Cardiac septum (tissue), 1 donor: ENCODE results near the gene SLFN13. TPM values are rescaled to one million over a fixed set of nuclear protein-coding genes. Genes with fewer than 3 reads are reported as not detected.
"Not testable (repeated sequence)": the region's sequence is repeated elsewhere in the genome, so short reads cannot be mapped to it uniquely, and the experiment has no call there.

Experiments
- DNase-seq: peaks from one replicate; pipeline ENCODE4 v3.0.0-alpha.2; 2020; ENCODE audit warnings: low spot score
- intact Hi-C: fragments of 100-400 bp; cut with DNase I; formaldehyde crosslinking; loops from one replicate; pipeline ENCODE4 v1.14.0; 2022
- total RNA-seq: library from RNA; stranded (reverse); fragmentation: NEBNext Ultra II Directional; extraction: Animal tissue kit (Norgen Biotek cat#: 25700); gene quantifications from one replicate; pipeline ENCODE4 v1.2.1, GENCODE V29; 2021
- donor health status: DM: no; HTN: no; CAD: no.

SLFN13 gene
- total RNA-seq, 1 donor from 2014 or later, result 4.8 TPM

GRCh38 chr17:35447499-35447898, 1.1 kb downstream of the SLFN13 start:
- intact Hi-C loops, result loop anchor here (5.0 kb wide), 1 partner anchor 40 kb away; no protein-coding TSS in a partner anchor
- no peak for DNase-seq

GRCh38 chr17:35438433-35438832, 10.1 kb downstream of the SLFN13 start:
- intact Hi-C loops, result no loop called here
- no peak for DNase-seq

- peak; percentile 84 for DNase-seq
- intact Hi-C loops, result loop anchor here (2.0 to 5.0 kb wide), 4 partner anchors 58 to 191 kb away; partner anchors contain the start of genes SLFN12L and SLFN5
Measured at GRCh38 chr17:35433075-35433894, 15.3 kb downstream of the SLFN13 start.

DNA sequence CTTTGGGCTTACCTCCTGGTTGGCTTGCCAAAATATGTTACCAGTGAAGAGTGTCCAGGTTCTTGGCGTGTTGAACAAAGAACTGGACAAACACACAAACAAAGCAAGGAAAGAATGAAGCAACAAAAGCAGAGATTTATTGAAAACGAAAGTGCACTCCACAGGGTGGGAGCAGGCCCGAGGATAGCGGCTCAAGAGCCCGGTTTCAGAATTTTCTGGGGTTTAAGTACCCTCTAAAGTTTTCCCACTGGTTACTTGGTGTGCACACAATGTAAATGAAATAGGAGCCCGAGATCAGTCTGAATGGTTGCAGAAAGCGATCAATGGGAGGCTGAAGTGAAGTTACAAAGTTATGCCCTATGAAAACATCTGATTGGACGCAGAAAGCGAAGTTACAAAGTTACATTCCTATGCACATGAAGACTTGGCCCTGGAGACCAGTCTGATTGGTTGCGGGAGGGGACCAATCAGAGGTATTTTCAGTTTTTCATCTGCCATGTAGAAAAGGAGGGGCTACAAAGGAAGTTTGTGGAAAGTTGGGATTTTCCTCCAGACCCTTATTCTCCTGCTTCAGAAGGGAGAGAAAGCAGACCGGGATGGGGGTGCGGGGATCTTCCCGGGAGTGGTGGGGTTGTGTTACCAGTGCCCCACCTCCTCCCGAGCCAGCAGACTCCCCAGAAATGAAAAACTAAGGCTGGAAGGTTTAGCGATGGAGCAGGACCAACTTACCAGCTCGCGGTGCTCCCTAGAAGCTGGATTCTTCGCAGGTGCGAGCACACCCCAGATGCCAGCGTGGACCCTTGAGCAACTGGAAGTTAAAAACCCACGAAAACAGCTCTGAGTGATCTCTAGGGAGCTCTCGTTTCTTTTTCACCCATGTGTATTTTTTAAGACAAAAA, 16.1 kb downstream of the SLFN13 start, which contains the start of gene SLFN12:
Gene SLFN12, minus strand, starts transcription at position 325 of the 899 bp plus-strand sequence. CDS start 9,472 bp downstream, outside the sequence.
- no peak for DNase-seq
- intact Hi-C loops, result loop anchor here (2.0 to 5.0 kb wide), 4 partner anchors 58 to 190 kb away; partner anchors contain the start of genes SLFN12L and SLFN5

DNA sequence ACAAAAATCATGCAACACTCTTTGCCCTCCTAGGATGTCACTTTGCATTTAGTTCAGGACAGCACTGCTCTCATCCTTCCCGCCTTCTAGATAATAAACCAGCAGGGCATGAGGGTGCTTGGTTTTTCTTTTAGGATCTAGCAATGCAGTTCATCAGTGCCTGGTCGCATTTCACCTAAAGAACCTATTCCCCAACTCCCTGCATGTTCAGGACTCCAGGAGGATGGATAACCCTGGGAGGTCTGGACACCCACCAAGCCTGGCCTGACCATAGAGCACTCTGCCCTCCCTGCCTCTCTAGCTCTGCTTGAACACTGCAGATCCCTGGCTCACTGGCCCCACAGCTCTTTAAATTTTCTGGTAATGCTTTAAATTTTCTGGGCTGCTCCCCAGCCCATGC, 18.9 kb downstream of the SLFN13 start:
- intact Hi-C loops, result loop anchor here (5.0 kb wide), 3 partner anchors 108 to 187 kb away; partner anchors contain the start of genes SLFN12L and SLFN5

GRCh38 chr17:35428229-35428628, 20.3 kb downstream of the SLFN13 start:
- no peak for DNase-seq
- intact Hi-C loops, result no loop called here

More for the DNA sequence above, 18.9 kb downstream of the SLFN13 start:
- DNase-seq, result no peak

- no peak for DNase-seq
- intact Hi-C loops, result no loop called here
Measured at GRCh38 chr17:35423761-35424160, 24.8 kb downstream of the SLFN13 start.

GRCh38 chr17:35421069-35421468, 27.5 kb downstream of the SLFN13 start:
- DNase-seq, intact Hi-C loops: not testable (repeated sequence)

- intact Hi-C loops, result no loop called here
- no peak for DNase-seq
Measured at GRCh38 chr17:35416659-35417058, 31.9 kb downstream of the SLFN13 start.

- DNase-seq, intact Hi-C loops: not testable (repeated sequence)
Measured at GRCh38 chr17:35414707-35415106, 33.9 kb downstream of the SLFN13 start.

DNA sequence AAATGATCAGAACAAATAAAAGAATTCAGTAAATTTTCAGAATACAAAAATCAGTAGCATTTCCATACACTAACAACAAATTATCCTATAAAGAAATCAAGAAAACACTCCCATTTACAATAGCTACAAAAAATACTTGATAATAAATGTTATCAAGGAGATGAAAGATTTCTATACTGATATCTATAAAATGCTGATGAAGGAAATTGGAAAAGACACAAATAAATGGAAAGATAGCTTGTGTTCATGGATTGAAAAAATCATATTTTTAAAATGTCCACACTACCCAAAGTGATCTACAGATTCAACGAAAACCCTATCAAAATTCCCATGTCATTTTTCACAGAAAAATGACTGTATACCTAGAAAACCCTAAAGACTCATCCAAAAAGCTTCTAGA, 34.3 kb downstream of the SLFN13 start:
- intact Hi-C loops, result no loop called here
- no peak for DNase-seq

GRCh38 chr17:35407531-35407930, 41.0 kb downstream of the SLFN13 start:
- intact Hi-C loops, result no loop called here
- DNase-seq, result no peak

DNA sequence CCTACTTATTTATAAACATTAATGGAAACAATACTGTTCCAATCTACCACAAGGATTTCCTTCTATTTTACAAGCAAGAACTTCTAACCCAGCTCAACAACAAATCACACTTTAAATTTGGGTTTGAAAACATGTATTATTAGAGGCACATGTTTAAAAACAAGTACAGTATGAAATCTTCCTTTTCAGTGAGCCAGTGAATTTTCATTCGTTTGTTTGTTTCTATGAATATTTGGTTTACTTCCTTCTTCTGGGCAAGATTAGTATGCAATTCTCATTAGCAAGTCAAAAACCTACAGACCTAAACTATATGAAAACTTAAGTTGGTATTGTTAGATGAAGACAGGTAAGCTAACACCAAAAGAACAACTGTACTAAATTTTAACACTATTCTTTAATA, 42.0 kb downstream of the SLFN13 start:
- intact Hi-C loops, result no loop called here
- no peak for DNase-seq

DNA sequence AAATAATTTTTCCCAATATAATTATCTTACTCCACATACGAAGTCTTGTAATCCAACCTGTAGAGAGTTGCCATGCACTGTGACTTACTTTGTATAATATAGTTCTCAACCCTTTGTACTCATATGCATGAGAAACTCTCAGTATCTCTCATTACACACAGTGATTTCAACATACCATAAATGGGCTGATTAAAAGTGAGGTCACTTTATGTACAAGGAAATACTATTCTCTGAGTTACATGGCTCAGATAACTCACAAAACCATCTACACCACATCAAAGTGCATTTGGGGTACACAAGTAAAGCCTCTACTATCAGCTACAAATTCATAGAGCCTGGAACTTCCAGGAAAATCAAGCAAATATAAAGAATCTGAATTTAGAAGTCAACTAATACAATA, 44.2 kb downstream of the SLFN13 start:
- no peak for DNase-seq
- intact Hi-C loops, result no loop called here

GRCh38 chr17:35393783-35394182, 54.8 kb downstream of the SLFN13 start:
- DNase-seq, intact Hi-C loops: not testable (repeated sequence)

- DNase-seq, result no peak
- intact Hi-C loops, result no loop called here
Measured at GRCh38 chr17:35390663-35391062, 57.9 kb downstream of the SLFN13 start.

DNA sequence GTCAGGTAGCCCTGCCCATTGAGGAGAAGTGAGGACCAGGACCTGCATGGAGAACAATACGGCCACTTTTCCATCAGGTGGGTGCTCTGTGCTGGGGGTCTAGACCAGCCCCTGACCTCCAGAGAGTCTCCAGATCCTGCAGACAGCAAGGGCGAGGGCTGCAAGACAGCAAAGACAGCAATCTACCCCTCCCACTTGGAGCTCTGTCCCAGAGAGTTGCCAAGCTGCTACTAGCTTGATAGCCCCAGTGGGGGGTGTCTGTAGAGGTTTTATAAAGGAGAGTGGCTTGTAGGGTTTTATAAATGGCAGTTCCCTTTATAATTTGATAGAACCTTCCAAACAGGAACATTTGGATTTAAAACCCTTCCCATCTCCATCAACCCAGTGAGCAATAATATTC, 58.4 kb downstream of the SLFN13 start:
- intact Hi-C loops, result no loop called here
- no peak for DNase-seq

DNA sequence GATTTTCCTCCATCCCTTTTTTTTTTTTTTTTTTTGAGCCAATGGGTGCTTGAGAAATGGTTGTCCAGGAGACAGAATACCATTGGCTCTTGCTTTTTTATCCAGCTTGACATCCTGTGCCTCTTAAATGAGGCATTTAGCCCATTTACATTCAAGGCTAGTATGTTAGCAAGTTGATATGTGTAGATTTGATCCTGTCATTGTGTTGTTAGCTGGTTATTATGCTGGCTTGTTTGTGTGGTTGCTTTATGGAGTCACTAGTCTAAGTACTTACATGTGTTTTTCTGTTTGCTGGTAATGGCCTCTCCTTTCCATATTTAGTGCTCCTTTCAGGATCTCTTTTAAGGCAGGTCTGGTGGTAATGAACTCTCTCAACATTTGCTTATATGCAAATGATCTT, 61.1 kb downstream of the SLFN13 start:
- DNase-seq, result no peak
- intact Hi-C loops, result no loop called here
